WTC11 (cell line): ENCODE measurements around the gene USP10.

Source experiments
- ATF6 ChIP-seq: sonication (generic); formaldehyde crosslinking; IDR thresholded peaks from 2 replicates; pipeline ENCODE4 v1.8.1; 2023; ENCODE audit warnings: mild to moderate bottlenecking, missing genetic modification reagents
- CTCF ChIP-seq: fragments of 200-600 bp; IDR thresholded peaks from 2 replicates; pipeline ENCODE4 v1.8.0; 2022; ENCODE audit warnings: antibody characterized with exemption
- E2F4 ChIP-seq: sonication (generic); formaldehyde crosslinking; IDR thresholded peaks from 2 replicates; pipeline ENCODE4 v1.8.1; 2022; ENCODE audit warnings: low read depth, mild to moderate bottlenecking, moderate library complexity, missing genetic modification reagents, borderline replicate concordance
- HMGXB4 ChIP-seq: sonication (generic); formaldehyde crosslinking; IDR thresholded peaks from 2 replicates; pipeline ENCODE4 v1.8.1; 2023; ENCODE audit warnings: mild to moderate bottlenecking, moderate library complexity, missing genetic modification reagents
- MYBL2 ChIP-seq: sonication (generic); formaldehyde crosslinking; IDR thresholded peaks from 2 replicates; pipeline ENCODE4 v1.8.1; 2023; ENCODE audit warnings: mild to moderate bottlenecking, moderate library complexity, missing genetic modification reagents
- USF2 ChIP-seq: sonication (generic); formaldehyde crosslinking; IDR thresholded peaks from 2 replicates; pipeline ENCODE4 v1.8.1; 2023; ENCODE audit warnings: mild to moderate bottlenecking, missing genetic modification reagents, moderate library complexity

GRCh38 chr16:84768061-84768807, 68.4 kb downstream of the USP10 start:
- TF ChIP-seq CTCF (no peak), E2F4 (no peak), ATF6 (CRISPR knock-in tag) (no peak), MYBL2 (CRISPR knock-in tag) (no peak), USF2 (CRISPR knock-in tag) (no peak), HMGXB4 (CRISPR knock-in tag) (no peak)
